DND-41 (cell line): ENCODE results near the gene AP2B1.

Source experiments
- ATAC-seq: fragments of 200-7000 bp; cut with Tn5 transposase; 3 replicates; pipeline ENCODE4 v1.9.1; 2021; ENCODE audit warnings: low read depth; ENCODE audit not compliant: insufficient read depth
- DNase-seq: peaks from one replicate; pipeline ENCODE4 v3.0.0-alpha.2; 2020
- H2AFZ ChIP-seq: 2 replicates; pipeline ENCODE4 v1.6.0; 2012; ENCODE audit warnings: low read depth, low read length
- H3K27ac ChIP-seq: 2 replicates; pipeline ENCODE4 v1.5.1; 2012; ENCODE audit warnings: low read length, inconsistent platforms
- H3K27me3 ChIP-seq: fragments of 200-600 bp; sonication (generic); 2 replicates; pipeline ENCODE4 v1.6.0; 2012; ENCODE audit warnings: low read length, mild to moderate bottlenecking, inconsistent platforms; ENCODE audit not compliant: insufficient read depth, poor library complexity
- H3K36me3 ChIP-seq: 2 replicates; pipeline ENCODE4 v1.5.1; 2012; ENCODE audit warnings: low read length, inconsistent platforms; ENCODE audit not compliant: insufficient read depth
- H3K4me1 ChIP-seq: 2 replicates; pipeline ENCODE4 v1.5.1; 2012; ENCODE audit warnings: mild to moderate bottlenecking, low read length; ENCODE audit not compliant: insufficient read depth
- H3K4me2 ChIP-seq: 2 replicates; pipeline ENCODE4 v1.6.0; 2012; ENCODE audit warnings: mild to moderate bottlenecking, moderate library complexity, low read length, inconsistent platforms; ENCODE audit not compliant: insufficient read depth
- H3K4me3 ChIP-seq, 2 experiments: fragments of 200-600 bp in 1 of 2; shearing (Covaris generic) in 1 of 2; 2 replicates each; pipeline ENCODE4 v1.5.1; 2012 to 2016; ENCODE audit warnings: inconsistent platforms in 2 of 2, low read length in 2 of 2, mild to moderate bottlenecking in 2 of 2, low read depth in 1 of 2, moderate library complexity in 1 of 2
- H3K79me2 ChIP-seq: 2 replicates; pipeline ENCODE4 v1.6.0; 2012; ENCODE audit warnings: low read length, inconsistent platforms; ENCODE audit not compliant: insufficient read depth
- H3K9ac ChIP-seq: 2 replicates; pipeline ENCODE4 v1.6.0; 2012; ENCODE audit warnings: low read depth, mild to moderate bottlenecking, inconsistent platforms, low read length, moderate library complexity
- H3K9me3 ChIP-seq: 2 replicates; pipeline ENCODE4 v1.5.1; 2012; ENCODE audit warnings: low read length, moderate library complexity, mild to moderate bottlenecking, inconsistent platforms; ENCODE audit not compliant: insufficient read depth, severe bottlenecking
- H4K20me1 ChIP-seq: 2 replicates; pipeline ENCODE4 v1.6.0; 2012; ENCODE audit warnings: low read length; ENCODE audit not compliant: insufficient read depth
- EZH2 ChIP-seq: IDR thresholded peaks from 3 replicates; pipeline ENCODE4 v1.6.1; 2012; ENCODE audit warnings: borderline replicate concordance, low read depth, mild to moderate bottlenecking, moderate library complexity, low read length, inconsistent platforms; ENCODE audit not compliant: severe bottlenecking
- TF ChIP-seq, protein P1 (sequence below): IDR thresholded peaks from 2 replicates; pipeline ENCODE4 v1.5.1; 2012; ENCODE audit warnings: borderline replicate concordance, low read length, moderate library complexity, mild to moderate bottlenecking; ENCODE audit not compliant: poor library complexity, severe bottlenecking; ENCODE audit errors: extremely low read depth

Gene AP2B1

DNA sequence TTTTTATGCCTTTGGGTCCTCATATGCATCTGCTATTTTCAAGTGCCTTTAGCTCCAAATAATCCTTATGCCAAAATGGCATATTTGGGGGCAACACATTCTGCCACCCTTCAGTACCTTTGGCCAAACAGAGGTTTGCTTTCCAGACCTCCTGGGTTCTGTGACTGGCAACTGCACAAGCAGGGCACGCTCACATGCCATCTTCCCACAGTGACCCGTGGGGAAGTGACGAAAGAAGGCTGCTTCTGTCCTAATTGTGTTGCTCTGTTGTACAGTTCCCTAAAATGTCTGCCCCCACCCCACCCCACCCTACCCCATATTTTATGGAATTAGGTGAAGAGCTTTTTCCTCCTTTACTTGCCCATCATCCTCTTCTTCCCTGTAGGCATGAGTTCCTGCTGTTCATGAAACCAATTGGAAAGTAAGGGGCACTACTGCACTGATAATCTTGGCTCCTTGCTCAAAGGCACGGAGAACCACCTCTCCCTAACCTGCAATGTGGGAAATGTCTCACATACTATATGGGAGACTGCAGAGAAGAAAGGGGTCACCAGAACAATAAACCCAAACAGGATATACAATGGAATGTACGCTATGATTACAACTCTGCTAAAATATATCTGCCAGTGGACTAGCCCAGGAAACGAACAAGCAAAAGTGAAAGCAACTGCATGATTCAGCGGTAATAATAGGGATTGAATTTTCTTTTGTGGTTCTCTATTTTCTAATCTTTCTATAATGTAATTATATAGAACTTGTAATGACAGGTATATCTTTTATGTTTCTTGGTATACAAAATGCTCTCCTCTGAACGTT is 46.3 kb upstream of the AP2B1 start:
- Histone ChIP-seq H3K36me3 (no peaks in the 10 kb centered on the region), H3K4me2 (peak overlapping the region; percentile 67), H3K79me2 (peaks cover 43% of the 10 kb centered on the region), H4K20me1 (no peaks in the 10 kb centered on the region), H3K27ac (peak overlapping the region; percentile 96), H3K27me3 (no peaks in the 10 kb centered on the region), H3K9me3 (no peaks in the 10 kb centered on the region), H3K4me1 (peaks cover 80% of the 10 kb centered on the region), H3K4me3 (peak overlapping the region; percentile 4 to 52; a peak in 3 of 4 replicates), H2AFZ (peak overlapping the region; percentile 70), H3K9ac (peak overlapping the region; percentile 77)
- DNase-seq (peak; percentile 61), ATAC-seq (peak; percentile 41)
- TF ChIP-seq, protein P1, sequence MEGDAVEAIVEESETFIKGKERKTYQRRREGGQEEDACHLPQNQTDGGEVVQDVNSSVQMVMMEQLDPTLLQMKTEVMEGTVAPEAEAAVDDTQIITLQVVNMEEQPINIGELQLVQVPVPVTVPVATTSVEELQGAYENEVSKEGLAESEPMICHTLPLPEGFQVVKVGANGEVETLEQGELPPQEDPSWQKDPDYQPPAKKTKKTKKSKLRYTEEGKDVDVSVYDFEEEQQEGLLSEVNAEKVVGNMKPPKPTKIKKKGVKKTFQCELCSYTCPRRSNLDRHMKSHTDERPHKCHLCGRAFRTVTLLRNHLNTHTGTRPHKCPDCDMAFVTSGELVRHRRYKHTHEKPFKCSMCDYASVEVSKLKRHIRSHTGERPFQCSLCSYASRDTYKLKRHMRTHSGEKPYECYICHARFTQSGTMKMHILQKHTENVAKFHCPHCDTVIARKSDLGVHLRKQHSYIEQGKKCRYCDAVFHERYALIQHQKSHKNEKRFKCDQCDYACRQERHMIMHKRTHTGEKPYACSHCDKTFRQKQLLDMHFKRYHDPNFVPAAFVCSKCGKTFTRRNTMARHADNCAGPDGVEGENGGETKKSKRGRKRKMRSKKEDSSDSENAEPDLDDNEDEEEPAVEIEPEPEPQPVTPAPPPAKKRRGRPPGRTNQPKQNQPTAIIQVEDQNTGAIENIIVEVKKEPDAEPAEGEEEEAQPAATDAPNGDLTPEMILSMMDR: no peak
- no peak for TF ChIP-seq EZH2

- Histone ChIP-seq H3K27me3 (no peaks in the 10 kb centered on the region), H3K4me1 (peaks cover 74% of the 10 kb centered on the region), H3K4me3 (peak overlapping the region; percentile 4 to 52; a peak in 3 of 4 replicates), H3K9ac (peak overlapping the region; percentile 77), H4K20me1 (no peaks in the 10 kb centered on the region), H3K36me3 (no peaks in the 10 kb centered on the region), H3K4me2 (peak overlapping the region; percentile 67), H2AFZ (peak overlapping the region; percentile 70), H3K79me2 (peaks cover 36% of the 10 kb centered on the region), H3K9me3 (no peaks in the 10 kb centered on the region), H3K27ac (peak overlapping the region; percentile 96)
- TF ChIP-seq EZH2: no peak
- TF ChIP-seq, protein P1: no peak
- DNase-seq: no peak
- no peak for ATAC-seq
Measured at GRCh38 chr17:35541434-35541833, 45.7 kb upstream of the AP2B1 start.

DNA sequence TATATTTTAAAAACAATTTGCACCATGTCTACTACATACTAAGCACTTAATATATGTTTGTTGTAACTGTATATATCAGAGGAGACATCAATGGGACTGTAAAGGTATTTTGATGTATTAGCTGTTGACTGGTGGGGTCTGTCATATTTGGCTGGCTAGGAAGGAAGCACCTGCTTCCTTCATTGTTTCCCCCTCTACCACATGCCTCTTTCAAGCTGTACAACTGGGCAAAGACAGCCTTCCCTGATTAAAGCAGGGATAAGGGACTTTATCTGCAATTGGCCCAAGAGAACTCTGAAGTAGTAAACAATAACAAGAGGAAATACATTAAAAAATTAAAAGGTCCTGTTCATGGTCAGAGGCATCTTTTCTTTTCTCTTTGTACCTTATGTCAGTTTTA is 44.1 kb upstream of the AP2B1 start:
- peak; percentile 76 for ATAC-seq
- no peak overlapping the region for H2AFZ ChIP-seq
- peaks cover 26% of the 10 kb centered on the region for H3K79me2 ChIP-seq
- peak overlapping the region; percentile 20 for H3K9ac ChIP-seq
- H3K4me1 ChIP-seq: peaks cover 62% of the 10 kb centered on the region
- peak overlapping the region; percentile 96 for H3K27ac ChIP-seq
- H3K36me3 ChIP-seq: no peaks in the 10 kb centered on the region
- H3K27me3 ChIP-seq: no peaks in the 10 kb centered on the region
- TF ChIP-seq, protein P1: no peak
- TF ChIP-seq EZH2: no peak
- H4K20me1 ChIP-seq: no peaks in the 10 kb centered on the region
- H3K4me3 ChIP-seq: no peak overlapping the region
- peak; percentile 64 for DNase-seq
- H3K9me3 ChIP-seq: no peaks in the 10 kb centered on the region
- H3K4me2 ChIP-seq: peak overlapping the region; percentile 40
